Keratinocyte (primary cell): Measurements from ENCODE around the gene TPM2. TPM values are rescaled to one million over a fixed set of nuclear protein-coding genes. Genes with fewer than 3 reads are reported as not detected.

ENCODE experiments used
- DNase-seq: peaks from one replicate; pipeline ENCODE4 v3.0.0-alpha.2; 2011; ENCODE audit warnings: low read depth, missing footprints, low spot score
- FAIRE-seq: peaks from 2 replicates; lab custom pipeline; 2011; peaks lifted over from hg19 to GRCh38; lab: Jason Lieb, UNC
- H2AFZ ChIP-seq: 2 replicates; pipeline ENCODE4 v1.6.0; 2012; ENCODE audit warnings: low read length, control low read depth, inconsistent platforms; ENCODE audit not compliant: control insufficient read depth
- H3K27ac ChIP-seq: 2 replicates; pipeline ENCODE4 v1.5.1; 2011; ENCODE audit warnings: low read length; ENCODE audit not compliant: control insufficient read depth, insufficient read depth
- H3K27me3 ChIP-seq: 3 replicates; pipeline ENCODE4 v1.6.0; 2011; ENCODE audit warnings: low read length; ENCODE audit not compliant: control insufficient read depth, insufficient read depth; ENCODE audit errors: extremely low read depth
- H3K36me3 ChIP-seq, 2 experiments: 2 replicates in 1 of 2; 3 replicates in 1 of 2; pipeline ENCODE4 v1.5.1; 2011; ENCODE audit warnings: low read length in 2 of 2, mild to moderate bottlenecking in 1 of 2; ENCODE audit not compliant: control insufficient read depth in 2 of 2, insufficient read depth in 2 of 2; ENCODE audit errors: extremely low read depth in 1 of 2
- H3K4me1 ChIP-seq: 3 replicates; pipeline ENCODE4 v1.5.1; 2011; ENCODE audit warnings: low read length; ENCODE audit not compliant: control insufficient read depth, insufficient read depth; ENCODE audit errors: extremely low read depth
- H3K4me2 ChIP-seq: 3 replicates; pipeline ENCODE4 v1.6.0; 2011; ENCODE audit warnings: low read depth, low read length; ENCODE audit not compliant: control insufficient read depth, insufficient read depth; ENCODE audit errors: extremely low read depth
- H3K4me3 ChIP-seq, 3 experiments: fragments of 200-600 bp in 1 of 3; sonication (generic) in 1 of 3; 2 replicates in 2 of 3; 3 replicates in 1 of 3; pipeline ENCODE4 v1.5.1; 2011 to 2016; ENCODE audit warnings: low read length in 3 of 3, mild to moderate bottlenecking in 3 of 3, control low read depth in 2 of 3, inconsistent platforms in 1 of 3, low read depth in 1 of 3, mixed read lengths in 1 of 3, mixed run types in 1 of 3, moderate library complexity in 1 of 3; ENCODE audit not compliant: control insufficient read depth in 2 of 3, insufficient read depth in 2 of 3; ENCODE audit errors: extremely low read depth in 1 of 3
- H3K79me2 ChIP-seq: 2 replicates; pipeline ENCODE4 v1.6.0; 2012; ENCODE audit warnings: low read length; ENCODE audit not compliant: control insufficient read depth, insufficient read depth
- H3K9ac ChIP-seq: 3 replicates; pipeline ENCODE4 v1.6.0; 2011; ENCODE audit warnings: low read length; ENCODE audit not compliant: control insufficient read depth, insufficient read depth; ENCODE audit errors: extremely low read depth
- H3K9me1 ChIP-seq: 3 replicates; pipeline ENCODE4 v1.6.0; 2011; ENCODE audit warnings: low read length; ENCODE audit not compliant: control insufficient read depth, insufficient read depth; ENCODE audit errors: extremely low read depth
- H3K9me3 ChIP-seq: 2 replicates; pipeline ENCODE4 v1.5.1; 2012; ENCODE audit warnings: low read depth, low read length; ENCODE audit not compliant: control insufficient read depth
- H4K20me1 ChIP-seq: 3 replicates; pipeline ENCODE4 v1.6.0; 2011; ENCODE audit warnings: low read length; ENCODE audit not compliant: control insufficient read depth, insufficient read depth; ENCODE audit errors: extremely low read depth
- EZH2 ChIP-seq: IDR thresholded peaks from one replicate; pipeline ENCODE4 v1.6.1; 2012; ENCODE audit warnings: inconsistent platforms, mild to moderate bottlenecking, low read length, moderate library complexity
- dilution Hi-C: fragments of 300-500 bp; cut with MboI; formaldehyde crosslinking; loops from one replicate; pipeline ENCODE4 v1.7.0; 2020; ENCODE audit warnings: low sequenced_read_pairs; ENCODE audit not compliant: extremely low pct_ligation_motif_present
- polyA plus RNA-seq, 5 experiments: library from polyadenylated mRNA; depleted of rRNA in 3 of 5; stranded (reverse) in 3 of 5; stranded (forward) in 1 of 5; unstranded in 1 of 5; fragments of >200 nt; gene quantifications; 1 replicate in 1 of 5; 2 replicates in 3 of 5; 3 replicates in 1 of 5; pipeline versions ENCODE4 v1.2.1 to v1.2.3, GENCODE V29; 2011 to 2012; ENCODE audit warnings: missing spikeins in 2 of 5, low read depth in 1 of 5, low replicate concordance in 1 of 5
- TF ChIP-seq, protein P1 (sequence below), 3 experiments: IDR thresholded peaks in 1 of 3; conservative IDR thresholded peaks in 1 of 3; optimal IDR thresholded peaks in 1 of 3; 2 replicates in 2 of 3; 3 replicates in 1 of 3; pipeline versions ENCODE3 to v1.5.1; 2011; ENCODE audit warnings: low read length in 3 of 3, mild to moderate bottlenecking in 3 of 3, moderate library complexity in 2 of 3, control low read depth in 1 of 3, inconsistent platforms in 1 of 3; ENCODE audit not compliant: insufficient read depth in 2 of 3; ENCODE audit errors: extremely low read depth in 1 of 3

TPM2 gene
- polyA plus RNA-seq, 1 donor (not counting 4 experiments of a cell fraction or from before 2014, with no cell fraction given), result 53.1 TPM

DNA sequence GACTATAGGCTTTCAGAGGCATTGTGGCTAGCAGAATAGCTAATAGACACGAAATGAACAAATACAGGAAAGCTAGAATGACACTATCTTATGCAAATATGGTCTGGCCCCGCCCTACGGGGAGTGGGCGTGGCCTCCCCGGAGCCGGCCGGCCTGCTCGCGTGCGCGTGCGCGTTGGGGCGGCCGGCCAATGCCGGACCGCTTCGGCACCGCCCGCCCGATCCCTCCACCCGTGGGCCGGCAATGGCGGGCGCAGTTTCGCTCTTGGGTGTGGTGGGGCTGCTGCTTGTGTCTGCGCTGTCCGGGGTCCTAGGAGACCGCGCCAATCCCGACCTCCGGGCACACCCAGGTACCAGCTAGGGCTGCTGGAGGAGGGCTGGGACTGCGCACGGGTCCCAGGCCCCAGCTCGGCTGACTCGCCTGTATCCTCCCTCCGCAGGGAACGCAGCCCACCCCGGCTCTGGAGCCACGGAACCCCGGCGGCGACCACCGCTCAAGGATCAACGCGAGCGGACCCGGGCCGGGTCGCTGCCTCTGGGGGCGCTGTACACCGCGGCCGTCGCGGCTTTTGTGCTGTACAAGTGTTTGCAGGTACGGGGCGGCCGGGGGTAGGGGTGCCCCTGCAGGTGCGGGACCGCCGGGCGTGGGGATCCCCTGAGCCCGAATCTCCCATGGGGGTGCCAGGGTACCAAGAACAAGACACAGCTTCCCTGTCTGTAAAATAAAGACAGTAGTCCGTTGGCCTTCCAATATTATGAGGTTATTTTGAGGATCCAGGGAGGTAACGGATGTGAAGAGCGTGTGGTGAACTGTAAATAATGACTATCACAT lies 31.4 kb downstream of the TPM2 start, which contains the start of gene CCDC107:
Gene CCDC107, plus strand, starts transcription at position 156 of the 831 bp plus-strand sequence. Its CDS starts 88 bp downstream, at position 244.
- peak within 1 kb of the TSS; percentile 82 for H3K9ac ChIP-seq
- no peaks in the 10 kb centered on the region for H3K9me3 ChIP-seq
- peaks cover 13% of the 10 kb centered on the region for H3K4me1 ChIP-seq
- no peak for DNase-seq
- H3K4me3 ChIP-seq, result peak within 1 kb of the TSS; percentile 73 to 84 (median 81)
- H3K4me2 ChIP-seq, result peak within 1 kb of the TSS; percentile 87
- no peaks in the 10 kb centered on the region for H4K20me1 ChIP-seq
- peaks cover 1 to 13% of the 10 kb centered on the region in 2 experiments for H3K36me3 ChIP-seq
- H3K27ac ChIP-seq, result peak within 1 kb of the TSS; percentile 92
- FAIRE-seq, result no peak
- peaks cover 2% of the 10 kb centered on the region for H3K79me2 ChIP-seq
- peak within 1 kb of the TSS; percentile 90 for H2AFZ ChIP-seq
- no peaks in the 10 kb centered on the region for H3K9me1 ChIP-seq
- TF ChIP-seq, protein P1, sequence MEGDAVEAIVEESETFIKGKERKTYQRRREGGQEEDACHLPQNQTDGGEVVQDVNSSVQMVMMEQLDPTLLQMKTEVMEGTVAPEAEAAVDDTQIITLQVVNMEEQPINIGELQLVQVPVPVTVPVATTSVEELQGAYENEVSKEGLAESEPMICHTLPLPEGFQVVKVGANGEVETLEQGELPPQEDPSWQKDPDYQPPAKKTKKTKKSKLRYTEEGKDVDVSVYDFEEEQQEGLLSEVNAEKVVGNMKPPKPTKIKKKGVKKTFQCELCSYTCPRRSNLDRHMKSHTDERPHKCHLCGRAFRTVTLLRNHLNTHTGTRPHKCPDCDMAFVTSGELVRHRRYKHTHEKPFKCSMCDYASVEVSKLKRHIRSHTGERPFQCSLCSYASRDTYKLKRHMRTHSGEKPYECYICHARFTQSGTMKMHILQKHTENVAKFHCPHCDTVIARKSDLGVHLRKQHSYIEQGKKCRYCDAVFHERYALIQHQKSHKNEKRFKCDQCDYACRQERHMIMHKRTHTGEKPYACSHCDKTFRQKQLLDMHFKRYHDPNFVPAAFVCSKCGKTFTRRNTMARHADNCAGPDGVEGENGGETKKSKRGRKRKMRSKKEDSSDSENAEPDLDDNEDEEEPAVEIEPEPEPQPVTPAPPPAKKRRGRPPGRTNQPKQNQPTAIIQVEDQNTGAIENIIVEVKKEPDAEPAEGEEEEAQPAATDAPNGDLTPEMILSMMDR (optimal IDR thresholded peaks at IDR 0.05 in 1 of 3, IDR thresholded peaks at IDR 0.05 in 1 of 3, conservative IDR thresholded peaks at IDR 0.05 in 1 of 3; ENCODE audit: extremely low read depth in 1 of 3, insufficient read depth in 2 of 3, low read length in 3 of 3), result peak in 2 of 3 experiments; percentile 62 to 87
- no peak for TF ChIP-seq EZH2
- dilution Hi-C loops, result no loop called here
- peaks cover 3% of the 10 kb centered on the region for H3K27me3 ChIP-seq

DNA sequence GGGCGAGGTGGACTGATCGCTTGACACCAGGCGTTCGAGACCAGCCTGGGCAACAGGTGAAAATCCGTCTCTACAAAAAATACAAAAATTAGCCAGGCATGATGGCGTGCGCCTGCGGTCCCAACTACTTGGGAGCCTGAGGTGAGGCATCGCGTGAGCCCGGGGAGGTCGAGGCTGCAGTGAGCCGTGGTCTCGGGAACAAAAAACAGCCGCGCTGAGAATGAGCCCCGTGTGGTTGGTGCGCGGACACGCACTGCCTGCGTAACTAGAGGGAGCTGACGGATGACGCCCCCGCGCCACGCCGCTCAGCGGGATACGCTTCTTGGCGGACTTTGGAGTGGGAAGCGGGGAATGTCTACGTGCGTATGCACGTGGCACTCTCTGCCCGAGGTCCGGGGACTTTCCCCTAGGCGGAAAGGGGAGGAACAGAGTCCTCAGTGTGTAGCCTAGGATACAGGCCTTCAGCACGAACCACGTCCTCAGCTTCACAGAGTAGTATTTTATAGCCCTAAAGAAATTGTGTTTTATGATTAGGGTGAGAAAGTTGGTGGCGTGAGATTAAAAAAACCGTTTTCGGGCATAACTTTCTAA lies 32.1 kb downstream of the TPM2 start, which contains the start of gene RMRP:
Gene RMRP, minus strand, starts transcription at position 474 of the 591 bp plus-strand sequence.
- no peak for FAIRE-seq

More for the DNA sequence above, 32.1 kb downstream of the TPM2 start, which contains the start of gene RMRP:
- H3K4me2 ChIP-seq, result peak within 1 kb of the TSS; percentile 87
- DNase-seq, result peak; percentile 99
- H3K9me3 ChIP-seq, result no peaks in the 10 kb centered on the region
- peaks cover 3% of the 10 kb centered on the region for H3K27me3 ChIP-seq
- H3K27ac ChIP-seq, result peak within 1 kb of the TSS; percentile 92
- peak within 1 kb of the TSS; percentile 90 for H2AFZ ChIP-seq
- TF ChIP-seq EZH2, result no peak
- TF ChIP-seq, protein P1 (optimal IDR thresholded peaks at IDR 0.05 in 1 of 3, IDR thresholded peaks at IDR 0.05 in 1 of 3, conservative IDR thresholded peaks at IDR 0.05 in 1 of 3; ENCODE audit: extremely low read depth in 1 of 3, insufficient read depth in 2 of 3, low read length in 3 of 3), result peak in 2 of 3 experiments; percentile 19 to 22
- dilution Hi-C loops, result no loop called here
- peak within 1 kb of the TSS; percentile 82 for H3K9ac ChIP-seq
- no peaks in the 10 kb centered on the region for H4K20me1 ChIP-seq
- no peaks in the 10 kb centered on the region for H3K9me1 ChIP-seq
- peaks cover 2% of the 10 kb centered on the region for H3K79me2 ChIP-seq
- peaks cover 1 to 10% of the 10 kb centered on the region in 2 experiments for H3K36me3 ChIP-seq
- peaks cover 13% of the 10 kb centered on the region for H3K4me1 ChIP-seq
- peak within 1 kb of the TSS; percentile 73 to 84 (median 81) for H3K4me3 ChIP-seq
